ENCODE data around the gene DLG1. TPM values are rescaled to one million over a fixed set of nuclear protein-coding genes. Genes with fewer than 3 reads are reported as not detected.
"Not testable (repeated sequence)": the region's sequence is repeated elsewhere in the genome, so short reads cannot be mapped to it uniquely, and the experiment has no call there.

The DLG1 gene
- total RNA-seq, 2 experiments from 2014 or later = 48.9 to 95.1 TPM

DNA sequence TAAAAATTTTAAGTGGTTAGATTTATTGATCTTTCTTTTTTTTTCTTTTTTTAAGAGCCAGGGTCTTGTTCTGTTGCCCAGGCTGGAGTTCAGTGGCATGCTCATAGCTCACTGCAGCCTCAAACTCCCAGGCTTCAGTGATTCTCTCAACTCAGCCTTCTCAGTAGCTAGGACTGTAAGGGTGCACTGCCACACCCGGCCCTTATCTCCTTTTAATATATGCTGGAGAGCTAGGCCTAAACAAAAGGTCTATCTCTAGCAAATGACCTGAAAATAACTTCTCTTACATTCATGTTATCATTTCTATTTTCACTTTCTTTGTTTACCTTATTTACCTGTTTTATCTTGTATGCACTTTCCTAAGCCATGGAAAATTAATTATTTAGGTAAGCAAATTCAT is 233.6 kb downstream of the DLG1 start:
- Histone ChIP-seq H3K9me3 (ENCODE audit: low read length) (no peaks in the 10 kb centered on the region), H3K4me2 (ENCODE audit: low read length) (no peak overlapping the region), H3K27ac (ENCODE audit: low read depth, low read length, poor library complexity, severe bottlenecking) (no peak overlapping the region), H3K9me2 (ENCODE audit: insufficient read depth, low read length) (no peaks in the 10 kb centered on the region), H3K4me3 (ENCODE audit: low read depth, low read length, poor library complexity, severe bottlenecking) (no peak overlapping the region), H2AFZ (ENCODE audit: low read length) (no peak overlapping the region), H4K20me1 (ENCODE audit: insufficient read depth, low read length) (no peaks in the 10 kb centered on the region), H3K36me3 (ENCODE audit: insufficient read depth, low read length) (peaks cover 57% of the 10 kb centered on the region), H3K4me1 (ENCODE audit: insufficient read depth, low read length, poor library complexity, severe bottlenecking) (peaks cover 8% of the 10 kb centered on the region), H3K79me2 (ENCODE audit: insufficient read depth, low read depth, low read length) (no peaks in the 10 kb centered on the region)
- intact Hi-C loops (cut with micrococcal nuclease; ENCODE audit: unreplicated experiment) = no loop called here
- TF ChIP-seq EZH2phosphoT487 (IDR thresholded peaks at IDR 0.05; ENCODE audit: borderline replicate concordance, low read depth, low read length) = no peak
- TF ChIP-seq, protein P1, sequence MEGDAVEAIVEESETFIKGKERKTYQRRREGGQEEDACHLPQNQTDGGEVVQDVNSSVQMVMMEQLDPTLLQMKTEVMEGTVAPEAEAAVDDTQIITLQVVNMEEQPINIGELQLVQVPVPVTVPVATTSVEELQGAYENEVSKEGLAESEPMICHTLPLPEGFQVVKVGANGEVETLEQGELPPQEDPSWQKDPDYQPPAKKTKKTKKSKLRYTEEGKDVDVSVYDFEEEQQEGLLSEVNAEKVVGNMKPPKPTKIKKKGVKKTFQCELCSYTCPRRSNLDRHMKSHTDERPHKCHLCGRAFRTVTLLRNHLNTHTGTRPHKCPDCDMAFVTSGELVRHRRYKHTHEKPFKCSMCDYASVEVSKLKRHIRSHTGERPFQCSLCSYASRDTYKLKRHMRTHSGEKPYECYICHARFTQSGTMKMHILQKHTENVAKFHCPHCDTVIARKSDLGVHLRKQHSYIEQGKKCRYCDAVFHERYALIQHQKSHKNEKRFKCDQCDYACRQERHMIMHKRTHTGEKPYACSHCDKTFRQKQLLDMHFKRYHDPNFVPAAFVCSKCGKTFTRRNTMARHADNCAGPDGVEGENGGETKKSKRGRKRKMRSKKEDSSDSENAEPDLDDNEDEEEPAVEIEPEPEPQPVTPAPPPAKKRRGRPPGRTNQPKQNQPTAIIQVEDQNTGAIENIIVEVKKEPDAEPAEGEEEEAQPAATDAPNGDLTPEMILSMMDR (conservative IDR thresholded peaks at IDR 0.05; ENCODE audit: low read length) = no peak
- BruUV-seq (replicated peaks) = no TSS peak
- ChIA-PET CTCF (ENCODE audit: unreplicated experiment) (no interaction called here), POLR2A (no interaction called here)
- no peak for DNase-seq (ENCODE audit: low spot score)

DNA sequence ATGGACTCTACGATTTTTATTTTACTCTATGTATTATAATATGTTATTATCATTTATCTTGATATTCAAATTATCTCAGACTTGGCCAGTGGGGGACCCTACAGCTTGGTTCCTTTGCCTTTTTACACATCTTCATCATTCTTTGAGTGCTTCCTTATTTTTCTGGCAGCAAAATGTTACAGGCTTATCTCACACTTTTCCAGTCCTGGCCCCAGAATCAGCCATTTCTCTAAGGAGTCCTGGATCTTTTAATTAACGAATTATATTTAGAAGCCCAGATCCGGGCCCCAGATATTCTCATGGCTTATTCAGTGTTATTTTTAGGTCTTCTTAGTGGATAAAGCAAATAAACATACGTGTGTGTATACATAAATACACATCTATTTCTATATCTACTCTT is 236.0 kb downstream of the DLG1 start:
- H4K20me1 ChIP-seq (ENCODE audit: insufficient read depth, low read length) = no peaks in the 10 kb centered on the region
- H3K4me2 ChIP-seq (ENCODE audit: low read length) = no peak overlapping the region
- no peaks in the 10 kb centered on the region for H3K4me1 ChIP-seq (ENCODE audit: insufficient read depth, low read length, poor library complexity, severe bottlenecking)
- ChIA-PET CTCF (ENCODE audit: unreplicated experiment) (no interaction called here), POLR2A (interaction anchor here (0.5 kb wide), 1 partner anchor 35 kb away, joined by 4 read pairs; no protein-coding TSS in a partner anchor)
- no peaks in the 10 kb centered on the region for H3K79me2 ChIP-seq (ENCODE audit: insufficient read depth, low read depth, low read length)
- H3K9me2 ChIP-seq (ENCODE audit: insufficient read depth, low read length) = no peaks in the 10 kb centered on the region
- no peak overlapping the region for H2AFZ ChIP-seq (ENCODE audit: low read length)
- no TSS peak for BruUV-seq (replicated peaks)
- no peaks in the 10 kb centered on the region for H3K9me3 ChIP-seq (ENCODE audit: low read length)
- no peak for DNase-seq (ENCODE audit: low spot score)
- H3K4me3 ChIP-seq (ENCODE audit: low read depth, low read length, poor library complexity, severe bottlenecking) = no peak overlapping the region
- intact Hi-C loops (cut with micrococcal nuclease; ENCODE audit: unreplicated experiment) = no loop called here
- TF ChIP-seq, protein P1 (conservative IDR thresholded peaks at IDR 0.05; ENCODE audit: low read length) = no peak
- no peak for TF ChIP-seq EZH2phosphoT487 (IDR thresholded peaks at IDR 0.05; ENCODE audit: borderline replicate concordance, low read depth, low read length)
- H3K27ac ChIP-seq (ENCODE audit: low read depth, low read length, poor library complexity, severe bottlenecking) = no peak overlapping the region
- H3K36me3 ChIP-seq (ENCODE audit: insufficient read depth, low read length) = peaks cover 78% of the 10 kb centered on the region

DNA sequence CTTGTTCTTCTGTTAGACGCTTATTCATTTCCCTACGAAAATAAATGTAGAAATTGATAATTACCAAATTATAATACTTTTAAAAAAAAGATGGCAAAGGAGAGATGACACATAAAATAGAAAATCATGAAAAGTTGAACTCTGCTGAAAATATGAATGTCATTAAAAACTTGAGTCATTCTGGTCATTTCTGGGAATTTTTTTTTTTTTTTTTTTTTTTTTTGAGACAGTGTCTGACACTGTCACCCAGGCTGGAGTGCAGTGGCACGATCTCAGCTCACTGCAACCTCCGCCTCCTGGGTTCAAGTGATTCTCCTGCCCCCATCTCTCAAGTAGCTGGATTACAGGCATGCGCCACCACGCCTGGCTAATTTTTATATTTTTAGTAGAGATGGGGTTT is 246.8 kb downstream of the DLG1 start:
- CTCF ChIA-PET (ENCODE audit: unreplicated experiment); BruUV-seq (replicated peaks): not testable (repeated sequence)
- POLR2A ChIA-PET = interaction anchor here (0.7 to 1.2 kb wide), 2 partner anchors 9 to 132 kb away, joined by 4 to 6 read pairs; no protein-coding TSS in a partner anchor

More for the DNA sequence above, 246.8 kb downstream of the DLG1 start:
- H3K4me2 ChIP-seq (ENCODE audit: low read length); H3K27ac ChIP-seq (ENCODE audit: low read depth, low read length, poor library complexity, severe bottlenecking); H4K20me1 ChIP-seq (ENCODE audit: insufficient read depth, low read length); H3K79me2 ChIP-seq (ENCODE audit: insufficient read depth, low read depth, low read length); intact Hi-C loops (cut with micrococcal nuclease; ENCODE audit: unreplicated experiment); H3K4me1 ChIP-seq (ENCODE audit: insufficient read depth, low read length, poor library complexity, severe bottlenecking); DNase-seq (ENCODE audit: low spot score); H3K4me3 ChIP-seq (ENCODE audit: low read depth, low read length, poor library complexity, severe bottlenecking); H3K9me3 ChIP-seq (ENCODE audit: low read length); H2AFZ ChIP-seq (ENCODE audit: low read length); H3K9me2 ChIP-seq (ENCODE audit: insufficient read depth, low read length): not testable (repeated sequence)
- peaks cover 53% of the 10 kb centered on the region for H3K36me3 ChIP-seq (ENCODE audit: insufficient read depth, low read length)
